Endothelial cell of umbilical vein (primary cell): ENCODE results near the gene PDE3A. TPM values are rescaled to one million over a fixed set of nuclear protein-coding genes. Genes with fewer than 3 reads are reported as not detected.

ENCODE experiments used
- BruUV-seq: library from RNA; stranded (reverse); fragments of 400-500 nt; replicated peaks from 2 replicates; lab custom pipeline; 2021; lab: Mats Ljungman, UMichigan
- CTCF ChIA-PET: fragments of 300-600, 350-600 bp; sonication (Branson Sonifier 250); formaldehyde crosslinking; loops from one replicate; lab custom pipeline; 2021; ENCODE audit warnings: antibody characterized with exemption, inconsistent platforms; lab: Charles Lee
- POLR2A ChIA-PET: fragments of 300-600, 350-600 bp; sonication (Branson Sonifier 250); formaldehyde crosslinking; loops from one replicate; lab custom pipeline; 2021; ENCODE audit warnings: antibody characterized with exemption, inconsistent platforms; lab: Charles Lee
- DNase-seq: peaks from one replicate; pipeline ENCODE4 v3.0.0-alpha.2; 2011; ENCODE audit warnings: low read depth, low spot score
- FAIRE-seq: peaks from 2 replicates; lab custom pipeline; 2011; peaks lifted over from hg19 to GRCh38; lab: Jason Lieb, UNC
- H2AFZ ChIP-seq: 2 replicates; pipeline ENCODE4 v1.6.0; 2012; ENCODE audit warnings: low read depth, low read length, control low read depth, inconsistent platforms
- H3K27ac ChIP-seq: 2 replicates; pipeline ENCODE4 v1.5.1; 2011; ENCODE audit warnings: low read depth, mild to moderate bottlenecking, control low read depth, low read length, moderate library complexity; ENCODE audit not compliant: insufficient read depth
- H3K27me3 ChIP-seq, 2 experiments: 2 replicates each; pipeline versions ENCODE4 v1.6.0 to v1.6.1; 2011; ENCODE audit warnings: low read length in 2 of 2, mixed read lengths in 1 of 2; ENCODE audit not compliant: control insufficient read depth in 2 of 2, insufficient read depth in 2 of 2
- H3K36me3 ChIP-seq, 2 experiments: 2 replicates in 1 of 2; 3 replicates in 1 of 2; pipeline ENCODE4 v1.5.1; 2011; ENCODE audit warnings: low read length in 2 of 2, mild to moderate bottlenecking in 1 of 2, moderate library complexity in 1 of 2; ENCODE audit not compliant: control insufficient read depth in 2 of 2, insufficient read depth in 2 of 2; ENCODE audit errors: extremely low read depth in 1 of 2
- H3K4me1 ChIP-seq: 3 replicates; pipeline ENCODE4 v1.5.1; 2011; ENCODE audit warnings: mild to moderate bottlenecking, low read length; ENCODE audit not compliant: control insufficient read depth, insufficient read depth; ENCODE audit errors: extremely low read depth
- H3K4me2 ChIP-seq: 2 replicates; pipeline ENCODE4 v1.6.1; 2011; ENCODE audit warnings: low read length, control low read depth, mixed read lengths; ENCODE audit not compliant: insufficient read depth
- H3K4me3 ChIP-seq, 3 experiments: fragments of 200-600 bp in 1 of 3; sonication (generic), shearing (Covaris generic) in 1 of 3; replicated peaks in 1 of 3; 2 replicates each; pipeline ENCODE4 v1.5.1; 2011 to 2016; ENCODE audit warnings: control low read depth in 3 of 3, low read length in 3 of 3, mild to moderate bottlenecking in 2 of 3, inconsistent platforms in 1 of 3, low read depth in 1 of 3, moderate library complexity in 1 of 3; ENCODE audit not compliant: insufficient read depth in 1 of 3
- H3K79me2 ChIP-seq: 2 replicates; pipeline ENCODE4 v1.6.0; 2012; ENCODE audit warnings: low read length, inconsistent platforms; ENCODE audit not compliant: control insufficient read depth, insufficient read depth
- H3K9ac ChIP-seq: replicated peaks from 2 replicates; pipeline ENCODE3; 2011; ENCODE audit warnings: low read length, control low read depth; ENCODE audit not compliant: insufficient read depth; ENCODE audit errors: extremely low read depth
- H3K9me1 ChIP-seq: replicated peaks from 3 replicates; pipeline ENCODE4 v1.6.0; 2011; ENCODE audit warnings: mild to moderate bottlenecking, low read length; ENCODE audit not compliant: control insufficient read depth, insufficient read depth; ENCODE audit errors: extremely low read depth
- H3K9me3 ChIP-seq: replicated peaks from 2 replicates; pipeline ENCODE4 v1.5.1; 2012; ENCODE audit warnings: low read length, inconsistent platforms; ENCODE audit not compliant: control insufficient read depth, insufficient read depth
- H4K20me1 ChIP-seq: replicated peaks from 2 replicates; pipeline ENCODE3; 2011; ENCODE audit warnings: mild to moderate bottlenecking, low read length; ENCODE audit not compliant: control insufficient read depth, insufficient read depth; ENCODE audit errors: extremely low read depth
- FOS ChIP-seq: IDR thresholded peaks from 2 replicates; pipeline ENCODE4 v1.6.1; 2011; ENCODE audit warnings: mild to moderate bottlenecking, low read length, moderate library complexity, borderline replicate concordance; ENCODE audit not compliant: insufficient read depth
- MAX ChIP-seq: IDR thresholded peaks from 2 replicates; pipeline ENCODE4 v1.6.1; 2011; ENCODE audit not compliant: insufficient read depth, insufficient read length
- POLR2A ChIP-seq: IDR thresholded peaks from 2 replicates; pipeline ENCODE4 v1.6.1; 2012; ENCODE audit warnings: low read depth, mild to moderate bottlenecking, control low read depth, low read length
- POLR2AphosphoS5 ChIP-seq: IDR thresholded peaks from 2 replicates; pipeline ENCODE4 v1.6.1; 2012; ENCODE audit warnings: low read depth, mild to moderate bottlenecking, control low read depth, low read length, moderate library complexity; ENCODE audit not compliant: insufficient read depth
- dilution Hi-C: fragments of 300-500 bp; cut with MboI; formaldehyde crosslinking; loops from one replicate; pipeline ENCODE4 v1.15.0; 2019; ENCODE audit warnings: low sequenced_read_pairs; ENCODE audit not compliant: extremely low pct_ligation_motif_present
- intact Hi-C: fragments of 100-400 bp; cut with micrococcal nuclease; formaldehyde crosslinking; loops from one replicate; pipeline ENCODE4 v1.10.0; 2022
- polyA plus RNA-seq, 4 experiments: library from polyadenylated mRNA; depleted of rRNA in 3 of 4; stranded (reverse) in 3 of 4; unstranded in 1 of 4; fragments of >200 nt; gene quantifications; 2 replicates each; pipeline versions ENCODE4 v1.2.1 to v1.2.3, GENCODE V29; 2011 to 2012; ENCODE audit warnings: missing spikeins in 1 of 4
- total RNA-seq: library from RNA; stranded (reverse); gene quantifications from 2 replicates; pipeline ENCODE4 v1.2.3, GENCODE V29; 2021

PDE3A gene
- total and polyA plus RNA-seq, 2 donors (not counting 3 experiments of a cell fraction or from before 2014, with no cell fraction given) = 14.0 to 27.4 TPM

GRCh38 chr12:20711846-20712245 lies 343.5 kb downstream of the PDE3A start:
- CTCF ChIA-PET = no interaction called here
- H4K20me1 ChIP-seq = no peaks in the 10 kb centered on the region
- no peaks in the 10 kb centered on the region for H3K9me3 ChIP-seq
- no peak for DNase-seq
- H3K9ac ChIP-seq = no peak overlapping the region
- H2AFZ ChIP-seq = no peak overlapping the region
- FAIRE-seq = no peak
- no TSS peak for BruUV-seq
- intact Hi-C loops = no loop called here
- no peaks in the 10 kb centered on the region for H3K4me1 ChIP-seq
- no peaks in the 10 kb centered on the region for H3K36me3 ChIP-seq
- no peaks in the 10 kb centered on the region for H3K9me1 ChIP-seq
- no peak overlapping the region for H3K4me2 ChIP-seq
- H3K27me3 ChIP-seq = no peaks in the 10 kb centered on the region
- no peak for TF ChIP-seq FOS
- TF ChIP-seq POLR2A = no peak
- no peak for TF ChIP-seq MAX
- dilution Hi-C loops = no loop called here
- H3K27ac ChIP-seq = no peak overlapping the region
- no peaks in the 10 kb centered on the region for H3K79me2 ChIP-seq
- no peak overlapping the region for H3K4me3 ChIP-seq
- POLR2A ChIA-PET = no interaction called here

- Histone ChIP-seq H3K9me1 (no peaks in the 10 kb centered on the region), H3K4me2 (no peak overlapping the region), H4K20me1 (no peaks in the 10 kb centered on the region), H3K27ac (no peak overlapping the region), H3K9me3 (no peaks in the 10 kb centered on the region), H3K9ac (no peak overlapping the region), H3K4me3 (no peak overlapping the region), H3K4me1 (no peaks in the 10 kb centered on the region), H3K79me2 (no peaks in the 10 kb centered on the region), H3K36me3 (no peaks in the 10 kb centered on the region), H2AFZ (no peak overlapping the region), H3K27me3 (no peaks in the 10 kb centered on the region)
- dilution Hi-C loops = no loop called here
- intact Hi-C loops = no loop called here
- DNase-seq = no peak
- ChIA-PET POLR2A (no interaction called here), CTCF (interaction anchor here (1.2 to 3.6 kb wide), 2 partner anchors 11 to 20 kb away, joined by 3 to 27 read pairs; no protein-coding TSS in a partner anchor)
- FAIRE-seq = no peak
- TF ChIP-seq POLR2AphosphoS5 = no peak
- no TSS peak for BruUV-seq
Observed at GRCh38 chr12:20716037-20716436, 347.7 kb downstream of the PDE3A start.
